Measurements from ENCODE around the gene HS6ST2.

DNA sequence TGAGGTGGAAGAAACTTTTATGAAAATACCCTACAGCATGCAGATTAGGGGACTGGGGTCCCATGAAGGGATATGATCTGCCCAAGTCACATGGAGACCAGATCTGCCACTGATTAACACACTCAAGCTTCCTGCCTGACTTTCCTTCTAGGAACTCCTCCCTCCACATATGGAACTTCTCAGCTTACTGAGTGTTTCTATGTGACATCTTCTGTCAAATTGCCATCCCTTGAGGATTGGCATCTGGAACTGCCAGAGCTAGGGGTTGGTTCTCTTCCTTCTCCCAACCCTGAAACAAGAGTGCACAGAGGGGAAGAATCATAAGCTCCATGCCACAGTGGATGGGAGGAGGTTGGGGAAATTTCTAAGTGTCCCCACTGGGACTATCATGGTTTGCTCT lies 319.0 kb downstream of the HS6ST2 start:
- TF ChIP-seq, protein P1, sequence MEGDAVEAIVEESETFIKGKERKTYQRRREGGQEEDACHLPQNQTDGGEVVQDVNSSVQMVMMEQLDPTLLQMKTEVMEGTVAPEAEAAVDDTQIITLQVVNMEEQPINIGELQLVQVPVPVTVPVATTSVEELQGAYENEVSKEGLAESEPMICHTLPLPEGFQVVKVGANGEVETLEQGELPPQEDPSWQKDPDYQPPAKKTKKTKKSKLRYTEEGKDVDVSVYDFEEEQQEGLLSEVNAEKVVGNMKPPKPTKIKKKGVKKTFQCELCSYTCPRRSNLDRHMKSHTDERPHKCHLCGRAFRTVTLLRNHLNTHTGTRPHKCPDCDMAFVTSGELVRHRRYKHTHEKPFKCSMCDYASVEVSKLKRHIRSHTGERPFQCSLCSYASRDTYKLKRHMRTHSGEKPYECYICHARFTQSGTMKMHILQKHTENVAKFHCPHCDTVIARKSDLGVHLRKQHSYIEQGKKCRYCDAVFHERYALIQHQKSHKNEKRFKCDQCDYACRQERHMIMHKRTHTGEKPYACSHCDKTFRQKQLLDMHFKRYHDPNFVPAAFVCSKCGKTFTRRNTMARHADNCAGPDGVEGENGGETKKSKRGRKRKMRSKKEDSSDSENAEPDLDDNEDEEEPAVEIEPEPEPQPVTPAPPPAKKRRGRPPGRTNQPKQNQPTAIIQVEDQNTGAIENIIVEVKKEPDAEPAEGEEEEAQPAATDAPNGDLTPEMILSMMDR (conservative IDR thresholded peaks at IDR 0.05; ENCODE audit: low read length) = no peak
- no peak for TF ChIP-seq EZH2phosphoT487 (IDR thresholded peaks at IDR 0.05; ENCODE audit: borderline replicate concordance, low read depth, low read length)
